Stomach smooth muscle (tissue), 2 donors: ENCODE measurements around the gene CDK11B.

Experiments
- H3K27ac ChIP-seq: one replicate; pipeline ENCODE4 v1.7.0; 2013; ENCODE audit warnings: mild to moderate bottlenecking, low read length, inconsistent platforms
- H3K27me3 ChIP-seq, 2 donors: one replicate each; pipeline ENCODE4 v1.7.0; 2013; ENCODE audit warnings: low read length in 2 of 2; ENCODE audit not compliant: insufficient read depth in 2 of 2, control insufficient read depth in 1 of 2
- H3K36me3 ChIP-seq, 2 donors: one replicate each; pipeline ENCODE4 v1.7.0; 2013; ENCODE audit warnings: low read length in 2 of 2; ENCODE audit not compliant: control insufficient read depth in 2 of 2, insufficient read depth in 2 of 2
- H3K4me1 ChIP-seq: one replicate; pipeline ENCODE4 v1.7.0; 2013; ENCODE audit warnings: low read length; ENCODE audit not compliant: control insufficient read depth, insufficient read depth
- H3K4me3 ChIP-seq, 2 donors: one replicate each; pipeline ENCODE4 v1.7.0; 2013; ENCODE audit warnings: low read length in 2 of 2
- H3K9ac ChIP-seq, 2 donors: one replicate each; pipeline ENCODE4 v1.7.0; 2013; ENCODE audit warnings: low read length in 2 of 2, mild to moderate bottlenecking in 1 of 2
- H3K9me3 ChIP-seq, 2 donors: one replicate each; pipeline ENCODE4 v1.7.0; 2013; ENCODE audit warnings: low read length in 2 of 2; ENCODE audit not compliant: control insufficient read depth in 2 of 2
- donor health status: healthy.
- donor health status: Pancreatic carcinoma.

CDK11B gene

GRCh38 chr1:1617925-1618324 lies 40.9 kb downstream of the CDK11B start:
- Histone ChIP-seq H3K9me3 (no peaks in the 10 kb centered on the region), H3K9ac (no peak overlapping the region), H3K4me1 (peaks cover 38% of the 10 kb centered on the region), H3K4me3 (no peak overlapping the region), H3K27ac (no peak overlapping the region), H3K27me3 (no peaks in the 10 kb centered on the region), H3K36me3 (peaks cover 0 to 5% of the 10 kb centered on the region in 2 donors)

- no peak overlapping the region for H3K27ac ChIP-seq
- peaks cover 0 to 5% of the 10 kb centered on the region in 2 donors for H3K36me3 ChIP-seq
- no peak overlapping the region for H3K9ac ChIP-seq
- no peaks in the 10 kb centered on the region for H3K27me3 ChIP-seq
- H3K4me3 ChIP-seq, result no peak overlapping the region
- no peaks in the 10 kb centered on the region for H3K9me3 ChIP-seq
- peaks cover 38% of the 10 kb centered on the region for H3K4me1 ChIP-seq
These were observed 41.3 kb downstream of the CDK11B start for GRCh38 chr1:1617516-1617915.

GRCh38 chr1:1616838-1617237 lies 42.0 kb downstream of the CDK11B start:
- peaks cover 38% of the 10 kb centered on the region for H3K4me1 ChIP-seq
- H3K9ac ChIP-seq, result peak overlapping the region in 1 of 2 donors; percentile 69
- H3K36me3 ChIP-seq, result peaks cover 0 to 5% of the 10 kb centered on the region in 2 donors
- H3K27me3 ChIP-seq, result no peaks in the 10 kb centered on the region
- peak overlapping the region; percentile 64 to 97 for H3K4me3 ChIP-seq
- H3K27ac ChIP-seq, result no peak overlapping the region
- no peaks in the 10 kb centered on the region for H3K9me3 ChIP-seq

DNA sequence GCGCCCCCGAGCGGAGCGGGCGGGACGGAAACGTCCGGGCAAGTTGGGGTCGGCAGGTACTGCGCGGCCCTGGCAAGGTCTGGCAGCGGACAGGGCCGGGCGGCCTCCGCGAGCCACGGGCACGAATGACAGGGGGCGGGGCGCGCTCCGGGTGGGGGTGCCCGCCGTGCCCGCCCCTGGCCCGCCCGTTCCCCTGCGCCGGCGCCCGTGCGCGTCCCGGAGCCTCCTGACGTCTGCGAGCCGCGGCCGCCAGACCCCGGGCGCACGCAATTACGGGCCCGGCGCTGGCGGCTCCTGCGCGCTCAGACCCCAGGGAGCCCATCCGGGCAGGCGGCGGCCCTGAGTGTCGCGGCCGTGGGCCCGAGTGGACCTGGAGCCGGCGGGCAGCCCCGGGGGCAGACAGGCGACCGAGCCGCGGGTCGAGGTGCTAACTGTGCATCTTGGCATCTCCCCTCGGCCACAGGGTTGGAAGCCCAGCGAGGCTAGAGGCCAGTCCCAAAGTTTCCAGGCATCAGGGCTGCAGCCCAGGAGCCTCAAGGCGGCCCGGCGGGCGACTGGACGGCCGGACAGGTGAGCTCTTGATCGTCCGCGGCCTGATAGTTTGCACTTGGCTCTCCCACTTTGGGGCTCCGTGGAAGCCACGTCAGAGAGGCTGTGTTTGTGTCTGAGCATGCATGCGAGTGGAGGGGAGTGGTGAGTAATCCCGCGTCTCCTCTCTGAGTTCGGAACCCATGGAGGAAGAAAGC lies 42.6 kb downstream of the CDK11B start:
- peak overlapping the region; percentile 98 for H3K27ac ChIP-seq
- peaks cover 38% of the 10 kb centered on the region for H3K4me1 ChIP-seq
- H3K27me3 ChIP-seq, result no peaks in the 10 kb centered on the region
- peaks cover 0 to 5% of the 10 kb centered on the region in 2 donors for H3K36me3 ChIP-seq
- H3K4me3 ChIP-seq, result peak overlapping the region; percentile 64 to 97
- H3K9ac ChIP-seq, result peak overlapping the region; percentile 69 to 98
- H3K9me3 ChIP-seq, result no peaks in the 10 kb centered on the region

DNA sequence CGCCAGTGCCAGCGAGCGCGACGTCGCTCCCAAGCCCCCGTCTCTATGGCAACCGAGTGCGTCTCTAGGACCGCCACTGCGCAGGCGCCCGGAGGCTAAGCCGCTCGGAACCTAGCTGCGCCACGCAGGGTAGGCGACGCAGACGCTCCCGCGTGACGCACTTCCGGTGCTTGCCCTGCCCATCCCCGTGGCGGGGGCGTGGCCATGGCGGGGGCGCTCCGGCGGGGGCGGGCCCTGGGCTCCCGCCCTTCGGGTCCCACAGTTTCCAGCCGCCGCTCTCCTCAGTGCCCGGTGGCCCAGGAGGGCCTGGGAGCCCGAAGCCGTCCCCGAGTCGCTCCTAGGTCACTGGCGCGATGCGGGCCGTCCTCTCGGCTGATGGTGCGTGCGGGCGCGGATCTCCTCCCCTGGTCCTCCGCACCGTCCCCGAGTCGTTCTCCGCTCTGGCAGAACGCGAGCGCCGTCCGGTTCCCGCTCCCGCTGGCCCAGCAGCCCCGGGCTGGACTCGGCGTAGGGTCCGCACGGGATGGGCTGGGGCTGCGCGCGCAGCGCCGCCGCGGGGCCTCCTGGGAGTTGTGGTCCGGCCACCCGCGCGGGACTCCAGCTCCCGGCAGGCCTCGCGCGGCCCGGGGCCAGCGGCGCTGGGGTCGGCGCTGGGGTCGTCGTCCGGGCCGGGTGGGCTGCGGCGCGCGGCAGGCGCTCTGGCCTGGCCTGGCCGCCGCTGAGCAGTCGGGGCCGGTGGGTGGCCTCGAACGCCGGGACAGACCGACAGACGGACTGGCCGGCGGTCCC lies 43.4 kb downstream of the CDK11B start, which contains the start of gene MIB2:
Gene MIB2 (plus strand): TSS at position 245 of the 789 bp plus-strand sequence. CDS start 7,953 bp downstream, outside the sequence.
- H3K4me1 ChIP-seq, result peaks cover 38% of the 10 kb centered on the region
- no peaks in the 10 kb centered on the region for H3K9me3 ChIP-seq
- no peaks in the 10 kb centered on the region for H3K27me3 ChIP-seq
- H3K9ac ChIP-seq, result peak within 1 kb of the TSS; percentile 98 to 99
- H3K27ac ChIP-seq, result peak within 1 kb of the TSS; percentile 98
- peak within 1 kb of the TSS; percentile 64 to 97 for H3K4me3 ChIP-seq
- H3K36me3 ChIP-seq, result peaks cover 0 to 5% of the 10 kb centered on the region in 2 donors

DNA sequence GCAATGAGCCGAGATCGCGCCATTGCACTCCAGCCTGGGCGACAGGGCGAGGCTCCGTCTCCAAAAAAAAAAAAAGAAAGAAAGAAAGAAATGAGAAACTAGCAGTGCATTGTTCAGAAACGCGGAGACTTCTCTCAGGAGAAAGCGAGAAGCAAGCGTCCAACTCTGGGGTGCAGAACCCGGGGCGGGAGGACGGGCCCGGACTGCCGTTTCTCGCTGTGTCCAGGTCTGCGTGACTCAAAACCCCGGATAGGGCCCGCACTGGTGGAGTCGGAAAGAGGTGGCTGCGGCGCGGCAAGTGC lies 43.9 kb downstream of the CDK11B start:
- peak overlapping the region; percentile 61 to 97 for H3K4me3 ChIP-seq
- peak overlapping the region; percentile 58 to 98 for H3K9ac ChIP-seq
- H3K36me3 ChIP-seq, result peaks cover 0 to 5% of the 10 kb centered on the region in 2 donors
- H3K27ac ChIP-seq, result peak overlapping the region; percentile 98
- H3K9me3 ChIP-seq, result no peaks in the 10 kb centered on the region
- H3K27me3 ChIP-seq, result no peaks in the 10 kb centered on the region
- peaks cover 38% of the 10 kb centered on the region for H3K4me1 ChIP-seq

DNA sequence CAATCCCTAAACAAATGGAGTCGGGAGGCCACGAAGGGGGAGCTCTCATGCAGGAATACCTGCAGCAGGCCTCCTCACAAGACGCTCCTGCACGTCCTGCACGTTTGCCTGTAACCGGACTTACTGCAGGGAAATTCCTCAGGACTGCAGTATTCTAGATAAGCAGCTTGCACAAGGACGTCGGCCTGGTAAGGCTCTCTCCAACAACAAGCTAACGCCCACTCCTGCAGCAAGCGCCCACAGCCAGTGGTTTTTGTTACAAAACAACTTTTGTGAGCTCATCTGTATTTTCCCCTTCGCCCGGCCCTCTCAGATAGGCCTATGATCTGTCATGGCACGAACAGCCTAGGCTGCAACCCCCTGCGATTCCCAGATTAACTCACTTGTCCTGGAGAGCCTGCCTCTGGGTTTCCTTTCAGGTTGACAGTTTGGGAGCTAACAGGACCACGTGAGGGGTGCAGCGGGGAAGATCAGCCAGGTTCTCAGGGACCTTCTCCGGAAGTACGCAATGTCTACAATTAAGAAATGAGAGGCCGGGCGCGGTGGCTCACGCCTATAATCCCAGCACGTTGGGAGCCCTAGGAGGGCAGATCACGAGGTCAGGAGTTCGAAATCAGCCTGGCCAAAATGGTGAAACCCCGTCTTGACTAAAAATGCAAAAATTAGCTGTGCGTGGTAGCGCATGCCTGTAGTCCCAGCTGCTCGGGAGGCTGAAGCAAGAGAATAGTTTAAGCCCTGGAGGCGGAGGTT lies 44.4 kb downstream of the CDK11B start:
- Histone ChIP-seq H3K9ac (peak overlapping the region; percentile 58 to 98), H3K4me3 (peak overlapping the region; percentile 61 to 97), H3K27ac (peak overlapping the region; percentile 98), H3K9me3 (no peaks in the 10 kb centered on the region), H3K36me3 (peaks cover 0 to 5% of the 10 kb centered on the region in 2 donors), H3K4me1 (peaks cover 38% of the 10 kb centered on the region), H3K27me3 (no peaks in the 10 kb centered on the region)

DNA sequence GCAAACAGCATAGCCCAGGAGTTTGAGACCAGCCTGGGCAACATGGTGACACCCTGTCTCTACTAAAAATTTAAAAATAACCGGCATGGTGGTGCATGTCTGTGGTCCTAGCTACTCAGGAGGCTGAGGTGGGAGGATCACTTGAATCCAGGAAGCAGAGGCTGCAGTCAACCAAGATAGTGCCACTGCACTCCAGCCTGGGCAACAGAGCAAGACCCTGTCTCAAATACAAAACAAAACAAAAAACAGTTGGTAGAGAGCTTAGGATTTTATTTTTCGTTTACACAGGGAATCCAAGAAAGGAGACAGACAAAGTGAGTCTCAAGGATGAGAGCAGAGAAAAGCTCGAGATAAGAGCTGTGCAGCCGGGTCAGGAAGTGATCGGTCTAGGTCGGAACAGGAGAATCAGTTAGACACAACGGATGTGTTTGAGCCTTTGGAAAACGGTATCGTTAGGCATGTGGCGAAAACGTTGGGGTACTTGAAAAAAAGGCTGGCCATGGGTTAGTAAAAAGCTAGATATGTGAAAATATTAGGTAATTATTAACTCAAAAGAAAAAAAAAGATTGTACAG lies 45.2 kb downstream of the CDK11B start:
- H3K27ac ChIP-seq, result no peak overlapping the region
- no peaks in the 10 kb centered on the region for H3K27me3 ChIP-seq
- H3K36me3 ChIP-seq, result peaks cover 0 to 5% of the 10 kb centered on the region in 2 donors
- H3K9ac ChIP-seq, result peak overlapping the region in 1 of 2 donors; percentile 33
- H3K9me3 ChIP-seq, result no peaks in the 10 kb centered on the region
- peaks cover 38% of the 10 kb centered on the region for H3K4me1 ChIP-seq
- peak overlapping the region in 1 of 2 donors; percentile 61 for H3K4me3 ChIP-seq

DNA sequence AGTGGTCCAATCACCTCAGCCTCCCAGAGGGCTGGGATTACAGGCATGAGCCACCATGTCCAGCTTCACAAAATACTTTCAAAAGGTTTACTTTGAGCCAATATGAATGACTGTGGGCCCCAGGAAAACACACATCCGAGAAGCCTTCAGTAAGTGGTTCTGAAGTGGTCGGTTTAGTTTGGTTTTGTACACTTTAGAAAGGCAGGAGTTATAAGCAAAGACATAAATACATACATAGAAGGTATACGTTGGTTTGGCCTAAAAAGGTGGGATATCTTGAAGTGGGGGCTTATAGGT lies 46.8 kb downstream of the CDK11B start:
- Histone ChIP-seq H3K27ac (no peak overlapping the region), H3K9ac (no peak overlapping the region)

DNA sequence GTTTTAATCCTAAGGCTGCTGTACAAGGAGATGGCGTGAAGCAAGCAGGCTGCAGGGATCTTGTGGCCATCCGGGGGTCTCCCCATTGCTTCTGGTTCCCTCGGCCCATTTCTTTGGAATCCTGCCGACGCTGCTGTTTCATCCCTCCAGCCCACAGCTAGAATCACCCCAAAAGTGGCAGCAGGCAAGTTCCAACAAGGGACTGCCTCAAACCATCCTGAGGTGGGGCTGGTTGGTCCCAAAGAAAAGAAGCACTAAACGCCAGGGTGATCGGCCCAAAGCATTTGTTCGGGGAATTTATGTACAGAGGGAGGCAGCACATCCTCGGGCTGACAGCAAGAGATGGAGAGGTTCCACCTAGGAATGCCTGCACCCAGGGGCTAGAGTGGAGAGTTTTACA lies 48.0 kb downstream of the CDK11B start:
- H3K4me1 ChIP-seq, result peaks cover 15% of the 10 kb centered on the region
- no peaks in the 10 kb centered on the region for H3K27me3 ChIP-seq
- H3K36me3 ChIP-seq, result no peaks in the 10 kb centered on the region
- no peak overlapping the region for H3K27ac ChIP-seq
- no peak overlapping the region for H3K9ac ChIP-seq
- no peak overlapping the region for H3K4me3 ChIP-seq
- H3K9me3 ChIP-seq, result no peaks in the 10 kb centered on the region

More for the DNA sequence above, 46.8 kb downstream of the CDK11B start:
- Histone ChIP-seq H3K9me3 (no peaks in the 10 kb centered on the region), H3K27me3 (no peaks in the 10 kb centered on the region), H3K36me3 (no peaks in the 10 kb centered on the region), H3K4me3 (no peak overlapping the region), H3K4me1 (peaks cover 24% of the 10 kb centered on the region)
